HT1080 (cell line): ENCODE results near the gene RAET1G. TPM values are rescaled to one million over a fixed set of nuclear protein-coding genes. Genes with fewer than 3 reads are reported as not detected.
"Not testable (repeated sequence)": the region's sequence is repeated elsewhere in the genome, so short reads cannot be mapped to it uniquely, and the experiment has no call there.

ENCODE experiments used
- DNase-seq: peaks from one replicate; pipeline ENCODE4 v3.0.0-alpha.2; 2015; ENCODE audit warnings: low read depth
- total RNA-seq: library from RNA; depleted of rRNA; stranded (reverse); fragments of >200 nt; shearing (Covaris generic); gene quantifications from 2 replicates; pipeline ENCODE4 v1.2.3, GENCODE V29; 2014

Gene RAET1G
- total RNA-seq, 1 experiment from 2014 or later, result 2.4 TPM

DNA sequence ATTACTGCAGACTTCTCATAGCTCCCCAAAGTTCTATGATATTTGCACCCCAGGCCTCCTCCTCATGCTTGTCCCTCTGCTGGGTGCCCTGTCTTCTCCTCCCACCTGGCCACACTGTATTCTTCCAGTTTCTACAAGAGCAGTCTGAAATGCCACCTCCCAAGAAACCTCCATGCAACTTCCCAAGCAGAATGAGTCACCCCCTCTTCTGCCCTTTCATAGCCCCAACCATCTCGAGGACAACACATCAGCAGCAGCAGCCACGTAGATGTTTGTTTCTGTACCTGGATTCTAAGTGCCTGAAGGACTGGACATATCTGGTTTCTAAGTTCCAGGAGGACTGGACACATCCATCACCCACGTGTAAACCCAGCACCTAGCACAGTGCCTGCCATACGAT, 12.3 kb upstream of the RAET1G start:
- peak; percentile 31 for DNase-seq

DNA sequence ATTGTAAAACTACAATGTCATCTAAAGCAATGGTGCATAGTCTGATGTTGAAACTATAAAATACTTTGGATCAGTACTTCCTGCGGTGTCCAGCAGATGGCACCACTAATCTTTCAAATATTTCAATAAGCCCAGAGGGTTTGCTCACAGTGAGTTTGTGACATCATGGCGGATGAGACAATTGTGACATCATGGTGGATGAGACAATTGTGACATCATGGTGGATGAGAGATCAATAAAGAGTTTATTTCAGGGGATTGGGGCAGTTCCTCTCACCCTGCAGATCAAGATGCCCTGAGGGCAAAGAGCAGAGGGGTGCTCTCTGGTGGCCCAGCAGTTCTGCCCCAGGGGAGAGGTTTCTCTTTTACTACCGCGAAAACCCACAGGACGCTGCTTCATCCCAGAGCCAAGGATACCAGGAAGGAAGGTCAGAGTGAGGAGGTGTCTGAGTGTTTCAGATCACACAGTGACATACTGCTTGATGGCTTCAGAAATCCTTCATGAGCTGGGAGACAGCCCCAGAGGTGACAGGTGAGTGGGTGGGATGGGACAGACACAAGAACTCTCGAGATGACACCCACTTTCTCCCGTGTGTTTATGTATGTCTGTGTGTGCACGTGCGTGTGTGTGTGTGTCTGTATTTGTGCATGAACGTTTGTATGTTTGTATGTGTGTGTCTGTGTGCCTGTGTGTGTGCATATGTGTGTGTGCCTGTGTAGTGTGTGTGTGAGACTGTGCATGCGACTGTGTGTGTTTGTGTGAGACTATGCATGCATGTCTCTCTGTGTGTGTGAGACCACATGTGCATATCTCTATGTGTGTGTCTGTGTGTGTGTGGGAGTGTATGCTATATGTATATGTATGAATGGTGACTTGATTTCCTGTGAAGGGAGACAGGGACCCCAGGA, 11.6 kb upstream of the RAET1G start:
- peak; percentile 55 for DNase-seq

DNA sequence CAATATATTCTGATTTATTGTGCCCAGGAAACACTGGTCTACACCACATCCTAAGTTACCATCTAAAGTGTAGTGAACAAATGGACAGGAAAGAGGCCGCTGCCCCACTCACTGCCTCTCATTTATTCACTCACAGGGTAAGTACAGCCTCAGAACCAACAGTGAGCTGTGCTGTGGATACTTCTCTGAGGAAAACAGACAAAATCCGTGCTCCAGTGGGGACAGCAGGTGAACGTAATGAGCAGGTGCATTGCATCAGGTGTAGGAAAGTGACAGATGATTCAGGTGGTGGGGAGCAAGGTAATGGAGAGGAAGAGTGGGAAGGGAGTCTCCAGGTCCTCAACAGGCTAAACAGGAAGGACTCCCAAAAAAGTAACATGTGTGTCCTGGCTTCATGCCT, 10.5 kb upstream of the RAET1G start:
- no peak for DNase-seq

DNA sequence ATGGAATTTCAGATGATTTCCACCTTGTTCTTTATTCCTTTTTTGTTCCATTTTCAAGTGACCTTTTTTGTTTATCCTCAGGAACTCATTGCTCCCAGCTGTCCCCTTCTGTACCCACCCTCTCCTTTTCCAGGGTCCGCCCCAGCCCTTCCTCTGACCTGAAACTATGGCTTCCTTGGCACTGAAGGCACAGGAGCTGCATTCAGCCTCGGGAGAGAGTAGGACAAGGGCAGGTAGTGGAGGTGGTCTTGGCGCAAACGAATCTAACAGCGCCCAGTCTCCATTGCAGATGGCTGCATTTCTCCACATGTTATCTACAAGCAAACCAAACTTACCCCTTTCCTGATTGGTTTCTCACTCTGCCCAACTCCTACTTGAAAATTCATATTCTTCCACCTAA, 10.1 kb upstream of the RAET1G start:
- DNase-seq, result no peak

DNA sequence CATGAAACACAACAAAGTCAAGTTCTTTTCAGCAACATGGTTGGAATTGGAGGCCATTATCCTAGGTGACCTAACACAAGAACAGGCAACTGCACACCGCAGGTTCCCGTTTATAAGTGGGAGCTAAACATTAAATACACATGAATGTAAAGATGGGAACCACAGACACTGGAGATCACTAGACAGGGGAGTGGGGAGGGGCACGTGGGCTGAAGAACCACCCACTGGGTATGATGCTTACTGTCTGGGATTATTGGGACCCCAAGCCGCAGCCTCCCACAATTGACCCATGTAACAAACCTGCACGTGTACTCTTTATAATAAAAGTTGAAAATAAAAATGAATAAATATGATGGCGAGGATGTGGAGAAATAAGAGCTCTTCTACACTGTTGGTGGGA, 8.6 kb upstream of the RAET1G start:
- DNase-seq, result no peak

DNA sequence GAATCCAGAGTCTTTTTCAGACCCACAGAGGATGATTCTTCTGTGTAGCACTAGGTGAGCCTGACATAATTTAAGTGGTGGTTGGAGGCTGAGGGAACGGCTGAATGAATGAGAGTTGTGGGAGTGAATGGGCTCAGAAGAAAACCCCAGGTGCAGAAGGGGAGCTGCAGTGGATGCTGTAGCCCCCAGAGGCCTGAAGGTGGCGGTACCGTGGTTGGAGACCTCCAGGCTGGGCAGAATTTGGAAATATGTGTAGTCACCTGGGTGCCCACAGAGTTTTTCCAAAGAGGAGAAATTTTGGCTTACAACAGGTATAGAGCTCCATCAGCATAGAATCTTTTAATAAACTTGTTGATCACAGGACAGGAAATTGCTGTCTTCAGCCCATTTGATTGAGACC, 6.5 kb upstream of the RAET1G start:
- DNase-seq, result no peak

DNA sequence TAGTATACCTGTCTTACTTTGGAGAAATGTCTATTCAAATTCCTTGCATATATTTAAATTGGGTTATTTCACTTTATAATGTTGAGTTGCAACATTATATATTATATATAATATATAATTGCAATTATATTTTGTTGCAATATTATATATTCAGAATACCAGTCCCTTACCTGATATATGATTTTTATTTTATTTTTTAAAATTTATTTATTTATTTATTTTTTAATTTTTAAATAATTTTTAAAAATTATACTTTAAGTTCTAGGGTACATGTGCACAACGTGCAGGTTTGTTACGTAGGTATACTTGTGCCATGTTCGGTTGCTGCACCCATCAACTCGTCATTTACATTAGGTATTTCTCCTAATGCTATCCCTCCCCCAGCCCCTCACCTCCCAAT, 4.1 kb upstream of the RAET1G start:
- DNase-seq, result not testable (repeated sequence)

DNA sequence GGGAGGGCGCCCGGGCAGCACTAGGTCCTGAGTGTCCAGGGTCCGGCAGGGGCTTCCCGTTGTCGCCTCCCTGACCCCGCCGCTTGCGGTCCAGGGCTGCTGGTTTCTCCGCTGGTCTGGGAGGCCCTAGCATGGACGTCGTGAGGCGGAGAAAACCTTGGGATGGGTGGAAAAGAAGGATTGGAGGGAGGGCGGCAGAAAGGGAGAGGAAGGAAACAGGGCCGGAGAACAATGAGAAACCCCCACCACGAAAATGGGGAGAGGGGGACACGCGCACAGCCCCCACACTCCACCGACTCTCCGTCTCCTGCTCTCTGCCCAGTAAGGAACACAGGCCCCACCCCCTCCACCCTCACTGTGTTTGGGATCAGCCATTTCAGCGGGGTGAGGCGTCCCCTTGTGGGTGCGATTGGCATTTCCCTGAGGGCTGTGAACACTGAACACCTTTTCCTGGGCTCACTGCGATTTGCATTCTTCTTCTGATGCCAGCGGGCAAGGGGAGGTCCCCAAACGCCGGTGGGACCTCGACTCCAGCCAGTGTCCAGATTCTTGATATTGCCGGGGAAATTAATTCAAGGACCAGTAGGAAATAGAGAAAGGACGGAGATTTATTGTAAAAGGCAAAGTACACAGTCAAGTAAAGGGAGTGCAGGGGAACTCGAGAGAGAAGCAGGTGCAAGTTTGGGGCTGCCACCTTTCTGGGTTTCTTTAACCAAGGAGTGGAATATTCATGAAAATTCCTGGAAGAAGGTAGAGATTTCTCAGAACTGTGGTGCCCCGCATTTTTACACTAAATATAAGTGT, 3.3 kb upstream of the RAET1G start:
- DNase-seq, result peak; percentile 71

DNA sequence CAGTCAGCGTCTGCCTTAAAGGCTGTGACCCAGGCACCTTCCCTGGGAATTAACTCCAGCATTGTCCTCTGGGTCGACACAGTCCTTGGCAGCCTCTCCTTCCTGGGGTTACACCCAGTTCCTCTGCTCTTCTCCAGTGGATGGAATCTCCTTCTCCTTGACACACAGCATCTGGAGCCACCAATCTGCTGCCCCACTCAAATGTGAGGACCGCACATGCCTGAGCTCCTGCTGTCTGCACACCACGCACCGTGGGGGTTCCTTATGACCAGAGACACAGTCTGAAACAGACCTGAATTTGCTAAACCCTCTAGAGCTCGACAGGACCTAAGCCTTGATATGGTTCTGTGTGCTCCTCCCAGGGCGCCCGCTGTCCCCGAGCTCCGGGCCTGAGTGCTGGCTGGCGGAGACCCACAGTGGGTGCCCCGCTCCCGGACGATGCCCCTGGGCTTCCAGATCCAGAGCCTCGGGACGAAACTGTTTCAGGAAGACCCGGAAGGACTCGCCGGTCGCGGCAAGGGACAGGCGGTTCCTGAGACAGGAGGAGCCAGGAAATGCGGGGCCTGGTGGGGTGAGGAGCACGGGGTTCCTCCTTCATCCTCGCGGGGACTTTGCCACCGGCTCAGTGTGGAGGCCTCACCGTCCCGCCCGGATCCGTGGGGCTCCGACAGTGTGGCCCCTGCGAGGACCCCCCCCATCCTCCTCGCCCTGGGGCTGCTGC, 2.5 kb upstream of the RAET1G start:
- DNase-seq, result no peak

DNA sequence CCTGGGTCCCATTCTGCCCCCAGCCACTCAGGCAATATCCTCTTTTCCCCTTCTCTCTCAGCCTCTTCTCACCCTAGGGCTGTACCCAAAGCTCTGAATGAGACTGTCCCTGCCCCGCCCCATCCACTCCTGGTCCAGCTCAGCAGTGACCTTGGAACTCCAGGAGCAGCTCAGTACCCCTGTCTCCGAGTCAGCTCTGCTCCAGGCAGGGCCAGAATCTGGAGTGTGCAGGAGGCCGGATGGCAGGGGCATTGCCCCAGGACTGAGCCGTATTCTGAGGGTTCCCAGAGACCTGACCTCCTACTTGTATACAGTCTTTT, 2.0 kb upstream of the RAET1G start:
- no peak for DNase-seq

DNA sequence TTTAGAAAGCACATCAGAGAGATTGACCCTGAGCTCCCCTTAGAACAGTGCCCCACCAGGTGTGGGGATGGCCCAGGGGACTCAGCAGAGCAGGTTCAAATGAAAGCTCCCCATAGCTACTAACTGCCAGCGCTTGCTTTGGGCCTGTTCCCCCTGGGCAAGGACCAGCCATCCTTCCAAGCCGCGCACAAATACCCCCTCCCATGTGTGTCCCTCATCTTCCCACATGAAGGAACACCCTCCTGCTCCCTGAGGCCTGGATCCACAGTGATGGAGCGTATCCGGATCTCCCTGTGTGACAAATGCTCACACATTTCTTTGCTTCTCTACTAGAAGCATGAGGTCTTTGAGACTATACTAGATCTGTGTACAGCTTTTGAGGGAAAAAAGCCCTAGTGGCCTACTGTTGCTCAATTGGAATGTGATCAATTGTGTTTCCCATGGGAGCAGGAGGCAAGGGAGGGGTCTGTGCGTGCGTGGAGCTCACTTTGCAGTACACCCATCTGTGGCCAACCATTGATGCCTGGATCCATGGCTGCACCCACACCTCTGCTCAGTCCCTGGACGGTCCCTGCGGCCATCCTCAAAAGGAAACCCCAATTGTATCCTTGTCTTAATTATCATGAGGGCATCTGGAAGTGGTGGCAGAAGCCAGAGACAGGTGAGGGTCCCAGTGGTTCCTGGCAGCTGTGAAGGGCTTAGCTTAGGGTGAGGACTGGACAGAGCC, 1.4 kb upstream of the RAET1G start:
- DNase-seq, result no peak

DNA sequence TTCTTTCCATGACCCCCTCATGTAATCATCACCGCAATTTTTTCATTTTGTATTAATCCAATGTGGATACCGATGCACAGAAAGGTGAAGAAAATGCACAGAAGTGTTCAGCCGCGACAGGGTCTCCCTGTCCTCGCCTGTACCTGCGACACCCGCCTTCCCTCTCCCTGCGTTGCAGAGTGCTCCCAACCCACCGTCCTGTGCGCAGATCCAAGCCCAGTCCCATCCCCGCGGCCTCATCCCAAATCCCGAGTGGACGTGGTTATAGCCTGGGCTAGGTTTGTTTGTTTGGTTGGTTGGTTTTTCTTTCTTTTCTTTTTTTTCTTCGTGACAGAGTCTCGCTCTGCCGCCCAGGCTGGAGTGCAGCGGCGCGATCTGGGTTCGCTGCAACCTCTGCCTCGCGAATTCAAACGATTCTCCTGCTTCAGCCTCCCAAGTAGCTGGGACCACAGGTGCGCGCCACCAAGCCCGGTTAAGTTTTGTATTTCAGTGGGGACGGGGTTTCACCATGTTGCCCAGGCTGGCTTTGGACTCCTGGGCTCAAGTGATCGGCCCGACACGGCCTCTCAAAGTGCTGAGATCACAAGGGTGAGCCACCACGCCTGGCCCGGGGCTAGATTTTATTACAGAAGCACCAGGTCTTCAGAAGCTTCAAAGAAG, 536 bp upstream of the RAET1G start:
- DNase-seq, result no peak

DNA sequence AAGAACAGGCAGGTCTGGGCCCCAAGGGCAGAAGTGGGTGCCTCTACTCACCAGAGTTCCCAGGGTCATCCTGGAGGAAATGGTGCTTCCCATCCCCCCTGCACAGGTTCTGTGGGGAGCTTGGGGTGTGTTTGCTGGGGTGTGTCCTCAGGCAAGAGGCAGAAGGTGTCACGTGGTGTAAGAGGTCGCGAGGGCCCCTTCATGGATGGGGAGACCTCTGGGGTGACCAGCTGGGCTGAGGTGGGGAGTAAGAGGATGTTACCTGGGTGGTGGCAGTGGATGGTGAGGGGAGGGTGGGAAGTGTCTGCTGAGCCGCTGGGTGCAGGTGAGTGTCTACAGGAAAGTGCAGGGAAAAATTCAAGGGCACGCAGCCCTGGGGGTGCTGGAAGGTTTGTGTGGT, 830 bp downstream of the RAET1G start:
- not testable (repeated sequence) for DNase-seq

DNA sequence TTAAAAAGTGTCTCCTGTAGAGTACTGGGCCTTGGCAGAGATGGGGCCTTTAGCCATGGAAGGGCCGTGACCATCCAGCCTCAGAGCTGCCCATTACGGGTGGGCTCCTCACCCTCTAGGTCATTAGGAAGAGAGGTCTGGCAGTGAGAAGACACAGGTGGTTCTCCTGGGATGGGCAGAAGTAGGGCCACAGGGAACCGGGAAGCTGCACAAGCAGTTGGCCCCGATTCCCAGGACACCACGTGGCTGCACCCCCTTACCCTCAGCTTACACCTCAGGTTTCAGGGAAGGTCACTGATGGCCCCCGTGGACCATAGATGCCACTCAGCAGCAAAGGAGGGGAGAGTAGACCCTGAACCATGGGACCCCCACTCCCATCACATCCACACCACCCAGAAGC, 1.6 kb downstream of the RAET1G start:
- DNase-seq, result no peak

DNA sequence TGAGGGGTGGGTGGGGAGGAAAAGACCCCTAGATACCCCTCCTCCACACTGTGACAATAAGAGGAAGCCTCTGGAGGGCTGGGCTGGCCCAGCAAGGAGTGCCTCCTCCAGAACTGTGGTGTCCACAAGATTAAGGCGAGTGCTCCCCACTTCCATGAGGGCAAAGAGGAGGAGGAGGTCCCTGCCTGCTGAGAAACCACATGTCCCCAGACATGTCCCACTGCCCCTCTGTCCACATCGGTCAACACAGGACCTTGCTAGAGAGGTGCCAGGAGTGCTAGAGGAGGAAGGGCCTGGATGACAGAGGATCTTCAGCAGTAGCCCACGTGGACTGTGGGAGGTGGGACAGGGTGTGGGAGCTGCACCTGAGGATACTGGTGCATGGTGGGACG, 3.1 kb downstream of the RAET1G start:
- DNase-seq, result no peak

DNA sequence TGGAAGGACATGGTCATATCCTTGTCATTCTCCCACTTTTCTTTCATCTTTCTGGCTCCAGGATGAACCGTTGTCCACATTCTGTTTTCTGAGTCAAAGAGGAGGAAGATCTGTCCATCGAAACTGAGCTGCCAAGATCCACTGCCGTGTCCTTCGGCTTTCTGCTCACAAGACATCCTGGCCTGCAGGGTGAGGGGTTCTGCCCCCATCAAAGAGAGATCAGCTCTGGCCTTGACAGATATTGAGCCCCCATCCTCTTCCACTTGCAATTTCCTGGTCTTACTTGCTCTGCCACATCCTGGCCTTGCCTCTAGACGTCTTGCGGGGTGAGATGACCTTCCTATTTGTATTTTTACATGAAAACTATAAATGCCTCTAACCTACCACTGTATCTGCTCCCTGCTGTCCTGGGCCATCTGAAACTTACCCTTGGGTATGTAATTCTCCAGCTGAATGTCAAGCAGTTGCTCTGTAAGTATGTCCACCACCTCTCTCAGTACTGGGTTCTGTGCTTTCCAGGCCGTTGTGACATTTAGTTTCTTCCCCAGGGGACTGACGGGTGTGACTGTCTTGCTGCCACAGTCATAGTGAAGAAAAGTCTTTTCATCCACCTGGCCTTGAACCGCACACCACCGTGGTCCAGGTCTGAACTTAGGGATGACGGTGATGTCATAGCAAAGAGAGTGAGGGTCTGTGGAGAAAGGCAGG, 3.6 kb downstream of the RAET1G start:
- DNase-seq, result not testable (repeated sequence)

DNA sequence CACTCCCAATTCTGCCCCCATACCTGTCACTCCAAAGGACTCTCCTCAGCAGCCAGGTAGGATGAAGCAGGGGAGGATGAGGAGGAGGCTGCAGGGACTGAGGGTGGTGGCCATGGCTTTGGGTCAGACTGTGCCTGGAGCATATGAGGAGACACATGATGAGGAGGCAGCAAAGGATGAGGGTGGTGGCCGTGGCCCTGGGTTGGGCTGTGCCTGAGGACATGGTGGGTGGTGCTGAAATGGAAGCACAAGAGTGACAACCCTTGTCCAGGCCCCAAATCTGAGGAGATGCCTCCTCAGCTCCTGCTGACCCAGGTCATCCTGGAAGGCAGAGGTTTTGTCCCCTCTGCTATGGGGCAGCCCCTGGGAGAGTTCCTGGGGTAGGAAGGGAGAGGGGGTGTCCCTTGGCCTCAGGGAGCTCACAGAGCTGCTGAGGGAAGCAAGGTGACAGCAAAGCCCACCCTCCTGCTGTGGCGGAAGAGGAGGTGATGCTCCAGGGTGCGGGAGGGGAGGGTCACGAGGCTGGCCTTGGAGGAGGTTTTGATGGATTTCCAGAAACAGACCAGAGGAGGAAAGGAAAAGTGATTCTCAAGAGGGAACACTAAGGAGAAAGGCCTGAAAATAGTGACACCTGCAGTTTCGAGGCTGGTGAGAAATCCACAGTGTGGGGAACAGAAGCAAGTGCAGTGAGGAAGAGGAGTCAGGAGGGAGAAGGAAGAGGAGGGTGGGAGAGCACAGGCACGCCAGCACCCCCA, 4.6 kb downstream of the RAET1G start:
- DNase-seq, result no peak

DNA sequence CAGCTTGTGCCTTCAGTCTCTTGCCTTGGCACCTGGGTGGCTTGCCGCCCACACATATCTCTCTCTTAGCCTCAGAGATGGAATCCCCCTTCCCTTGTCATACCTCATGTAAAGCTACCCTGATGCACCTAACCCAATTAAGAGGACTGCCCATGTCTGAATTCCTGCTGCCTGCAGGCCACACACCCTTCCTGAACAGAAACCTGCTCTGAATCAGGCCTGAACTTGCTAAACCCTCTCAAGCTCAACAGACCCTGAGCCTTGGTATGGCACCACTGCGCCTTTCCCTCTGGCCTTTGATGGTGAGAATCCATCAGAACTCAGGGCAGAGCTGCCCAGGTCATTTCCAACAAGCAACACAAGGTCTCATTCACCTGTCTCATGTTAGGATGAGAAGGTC, 5.2 kb downstream of the RAET1G start:
- no peak for DNase-seq
